ENCODE measurements around the gene MAGI1. TPM values are rescaled to one million over a fixed set of nuclear protein-coding genes. Genes with fewer than 3 reads are reported as not detected.

Gene MAGI1
- total RNA-seq, 4 donors from 2014 or later: 7.6 to 42.9 (median 37.0) TPM

GRCh38 chr3:65655061-65655460 lies 383.7 kb downstream of the MAGI1 start:
- intact Hi-C loops (cut with DNase I; ENCODE audit: low total_unique reads): no loop called here
- H3K27ac ChIP-seq: no peak overlapping the region
- DNase-seq: no peak
- TF ChIP-seq, protein P1, sequence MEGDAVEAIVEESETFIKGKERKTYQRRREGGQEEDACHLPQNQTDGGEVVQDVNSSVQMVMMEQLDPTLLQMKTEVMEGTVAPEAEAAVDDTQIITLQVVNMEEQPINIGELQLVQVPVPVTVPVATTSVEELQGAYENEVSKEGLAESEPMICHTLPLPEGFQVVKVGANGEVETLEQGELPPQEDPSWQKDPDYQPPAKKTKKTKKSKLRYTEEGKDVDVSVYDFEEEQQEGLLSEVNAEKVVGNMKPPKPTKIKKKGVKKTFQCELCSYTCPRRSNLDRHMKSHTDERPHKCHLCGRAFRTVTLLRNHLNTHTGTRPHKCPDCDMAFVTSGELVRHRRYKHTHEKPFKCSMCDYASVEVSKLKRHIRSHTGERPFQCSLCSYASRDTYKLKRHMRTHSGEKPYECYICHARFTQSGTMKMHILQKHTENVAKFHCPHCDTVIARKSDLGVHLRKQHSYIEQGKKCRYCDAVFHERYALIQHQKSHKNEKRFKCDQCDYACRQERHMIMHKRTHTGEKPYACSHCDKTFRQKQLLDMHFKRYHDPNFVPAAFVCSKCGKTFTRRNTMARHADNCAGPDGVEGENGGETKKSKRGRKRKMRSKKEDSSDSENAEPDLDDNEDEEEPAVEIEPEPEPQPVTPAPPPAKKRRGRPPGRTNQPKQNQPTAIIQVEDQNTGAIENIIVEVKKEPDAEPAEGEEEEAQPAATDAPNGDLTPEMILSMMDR (IDR thresholded peaks at IDR 0.05): no peak
- TF ChIP-seq POLR2A (IDR thresholded peaks at IDR 0.05): no peak
- H3K9me3 ChIP-seq: no peaks in the 10 kb centered on the region
- no peaks in the 10 kb centered on the region for H3K27me3 ChIP-seq
- no peaks in the 10 kb centered on the region for H3K4me1 ChIP-seq
- no peak overlapping the region for H3K4me3 ChIP-seq
- H3K36me3 ChIP-seq: no peaks in the 10 kb centered on the region

GRCh38 chr3:65653731-65654130 lies 385.0 kb downstream of the MAGI1 start:
- intact Hi-C loops (cut with DNase I; ENCODE audit: low total_unique reads): no loop called here
- Histone ChIP-seq H3K27ac (no peak overlapping the region), H3K4me3 (no peak overlapping the region), H3K36me3 (no peaks in the 10 kb centered on the region), H3K9me3 (no peaks in the 10 kb centered on the region), H3K27me3 (no peaks in the 10 kb centered on the region), H3K4me1 (no peaks in the 10 kb centered on the region)
- TF ChIP-seq, protein P1 (IDR thresholded peaks at IDR 0.05): no peak
- no peak for TF ChIP-seq POLR2A (IDR thresholded peaks at IDR 0.05)
- no peak for DNase-seq

DNA sequence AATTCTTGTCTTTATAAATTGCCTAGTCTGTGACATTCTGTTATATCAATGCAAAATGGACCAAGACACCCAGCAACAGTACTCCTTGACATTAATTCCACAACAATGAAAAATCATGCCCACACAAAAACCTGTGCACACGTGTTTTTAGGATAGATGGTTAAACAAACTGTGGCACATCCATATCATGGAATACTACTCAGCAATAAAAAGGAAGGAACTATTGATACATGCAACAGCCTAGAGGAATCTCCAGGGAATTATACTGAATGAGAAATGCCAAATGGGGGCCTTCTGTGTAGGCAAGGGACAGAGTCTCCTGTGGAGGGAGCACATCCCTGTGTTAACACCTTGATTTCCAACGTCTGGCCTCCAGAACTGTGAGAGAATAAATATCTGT lies 388.5 kb downstream of the MAGI1 start:
- peaks cover 0 to 16% of the 10 kb centered on the region in 2 donors for H3K9me3 ChIP-seq
- intact Hi-C loops (cut with DNase I; ENCODE audit: low total_unique reads): no loop called here
- H3K4me1 ChIP-seq: no peaks in the 10 kb centered on the region
- H3K4me3 ChIP-seq: no peak overlapping the region
- no peak for TF ChIP-seq POLR2A (IDR thresholded peaks at IDR 0.05)
- TF ChIP-seq, protein P1 (IDR thresholded peaks at IDR 0.05): no peak
- no peak for DNase-seq
- H3K27me3 ChIP-seq: no peaks in the 10 kb centered on the region
- H3K36me3 ChIP-seq: no peaks in the 10 kb centered on the region
- H3K27ac ChIP-seq: no peak overlapping the region

- intact Hi-C loops (cut with DNase I; ENCODE audit: low total_unique reads): no loop called here
Measured at GRCh38 chr3:65647369-65647768, 391.3 kb downstream of the MAGI1 start.

DNA sequence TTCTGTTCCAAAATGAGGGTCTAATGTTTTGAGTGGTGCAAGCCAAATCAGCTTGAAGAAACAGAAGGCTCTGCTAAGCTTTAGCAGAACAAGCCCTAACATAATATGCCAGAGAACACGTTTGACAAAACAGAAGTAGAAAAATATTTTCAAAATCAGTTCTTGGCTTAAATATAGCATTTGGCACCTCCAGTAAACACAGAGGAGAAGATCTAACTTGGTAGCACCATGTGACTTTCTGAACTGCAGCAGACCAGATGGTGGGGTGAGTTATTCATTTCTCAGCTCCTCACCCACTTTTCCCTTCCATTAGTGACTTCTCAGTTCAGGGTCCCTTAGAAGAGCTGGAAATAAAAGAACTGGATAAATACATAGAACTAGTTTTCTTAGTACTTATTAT lies 395.8 kb downstream of the MAGI1 start:
- Histone ChIP-seq H3K4me1 (no peaks in the 10 kb centered on the region), H3K27me3 (no peaks in the 10 kb centered on the region), H3K4me3 (no peak overlapping the region), H3K27ac (no peak overlapping the region), H3K9me3 (peaks cover 0 to 16% of the 10 kb centered on the region in 2 donors), H3K36me3 (no peaks in the 10 kb centered on the region)
- intact Hi-C loops (cut with DNase I; ENCODE audit: low total_unique reads): no loop called here
- TF ChIP-seq POLR2A (IDR thresholded peaks at IDR 0.05): no peak
- TF ChIP-seq, protein P1 (IDR thresholded peaks at IDR 0.05): no peak
- DNase-seq: no peak

More at GRCh38 chr3:65647369-65647768, 391.3 kb downstream of the MAGI1 start:
- TF ChIP-seq, protein P1 (IDR thresholded peaks at IDR 0.05): no peak
- no peak for TF ChIP-seq POLR2A (IDR thresholded peaks at IDR 0.05)
- no peaks in the 10 kb centered on the region for H3K36me3 ChIP-seq
- H3K27me3 ChIP-seq: no peaks in the 10 kb centered on the region
- no peak overlapping the region for H3K4me3 ChIP-seq
- no peaks in the 10 kb centered on the region for H3K4me1 ChIP-seq
- peaks cover 0 to 16% of the 10 kb centered on the region in 2 donors for H3K9me3 ChIP-seq
- no peak for DNase-seq
- no peak overlapping the region for H3K27ac ChIP-seq

Data from uterus (tissue), 4 donors.